HEK293 (cell line): ENCODE measurements around the gene CCNT1.

Experiments
- CTCF ChIA-PET: fragments of 350-600 bp; formaldehyde crosslinking; extraction: SDS; loops from one replicate; lab custom pipeline; 2021; ENCODE audit warnings: antibody characterized with exemption; lab: Yijun Ruan, JAX
- POLR2A ChIA-PET: fragments of 300-600 bp; formaldehyde crosslinking; extraction: SDS; loops from one replicate; lab custom pipeline; 2020; ENCODE audit warnings: antibody characterized with exemption, inconsistent platforms; lab: Yijun Ruan, JAX
- H3K27ac ChIP-seq: fragments of 200-500 bp; sonication (Bioruptor generic); 2 replicates; pipeline ENCODE4 v1.5.1; 2014; ENCODE audit warnings: low read depth, low read length, control low read depth, inconsistent platforms; ENCODE audit errors: extremely low read depth
- H3K36me3 ChIP-seq, 2 experiments: fragments of 200-500 bp in 1 of 2; sonication (Bioruptor generic) in 1 of 2; 1 replicate in 1 of 2; 2 replicates in 1 of 2; pipeline ENCODE4 v1.5.1; 2014 to 2017; ENCODE audit warnings: inconsistent platforms in 2 of 2, low read length in 2 of 2; ENCODE audit not compliant: control insufficient read depth in 2 of 2, insufficient read depth in 1 of 2
- H3K4me1 ChIP-seq: fragments of 200-500 bp; sonication (Bioruptor generic); 2 replicates; pipeline ENCODE4 v1.5.1; 2014; ENCODE audit warnings: mild to moderate bottlenecking, low read length, inconsistent platforms; ENCODE audit not compliant: control insufficient read depth, insufficient read depth
- H3K4me3 ChIP-seq: 2 replicates; pipeline ENCODE4 v1.5.1; 2011; ENCODE audit warnings: low read depth, mild to moderate bottlenecking, control low read depth, low read length, moderate library complexity
- H3K9me3 ChIP-seq: fragments of 200-500 bp; sonication (Bioruptor generic); 2 replicates; pipeline ENCODE4 v1.5.1; 2014; ENCODE audit warnings: low read depth, low read length, inconsistent platforms; ENCODE audit not compliant: control insufficient read depth, insufficient read depth
- GLIS1 ChIP-seq: fragments of 450-650 bp; formaldehyde crosslinking; IDR thresholded peaks from 2 replicates; pipeline ENCODE4 v1.5.1; 2016; ENCODE audit warnings: missing biosample characterization, missing genetic modification characterization
- GLIS2 ChIP-seq: fragments of 450-650 bp; formaldehyde crosslinking; IDR thresholded peaks from 2 replicates; pipeline ENCODE4 v1.5.1; 2016; ENCODE audit warnings: missing biosample characterization, missing genetic modification characterization
- KLF16 ChIP-seq: fragments of 450-650 bp; formaldehyde crosslinking; IDR thresholded peaks from 2 replicates; pipeline ENCODE4 v1.5.1; 2017; ENCODE audit warnings: missing biosample characterization, missing genetic modification characterization
- KLF7 ChIP-seq: fragments of 450-650 bp; formaldehyde crosslinking; IDR thresholded peaks from 2 replicates; pipeline ENCODE4 v1.5.1; 2016; ENCODE audit warnings: missing biosample characterization, missing genetic modification characterization, borderline replicate concordance
- OVOL3 ChIP-seq: fragments of 450-650 bp; formaldehyde crosslinking; IDR thresholded peaks from 2 replicates; pipeline ENCODE4 v1.5.1; 2016; ENCODE audit warnings: missing biosample characterization, missing genetic modification characterization
- PRDM10 ChIP-seq: fragments of 450-650 bp; formaldehyde crosslinking; IDR thresholded peaks from 2 replicates; pipeline ENCODE4 v1.5.1; 2016; ENCODE audit warnings: missing biosample characterization, missing genetic modification characterization
- REPIN1 ChIP-seq: fragments of 450-650 bp; formaldehyde crosslinking; IDR thresholded peaks from 2 replicates; pipeline ENCODE4 v1.5.1; 2017; ENCODE audit warnings: missing biosample characterization, missing genetic modification characterization, low read depth
- REST ChIP-seq: fragments of 450-650 bp; formaldehyde crosslinking; IDR thresholded peaks from 2 replicates; pipeline ENCODE4 v1.5.1; 2016; ENCODE audit warnings: missing biosample characterization, missing genetic modification characterization
- SCRT1 ChIP-seq: fragments of 450-650 bp; formaldehyde crosslinking; IDR thresholded peaks from 2 replicates; pipeline ENCODE4 v1.5.1; 2016; ENCODE audit warnings: missing biosample characterization, missing genetic modification characterization, borderline replicate concordance
- YY2 ChIP-seq: fragments of 450-650 bp; formaldehyde crosslinking; IDR thresholded peaks from 2 replicates; pipeline ENCODE4 v1.5.1; 2016; ENCODE audit warnings: missing biosample characterization, missing genetic modification characterization
- ZBTB17 ChIP-seq: fragments of 450-650 bp; formaldehyde crosslinking; IDR thresholded peaks from 2 replicates; pipeline ENCODE4 v1.5.1; 2016; ENCODE audit warnings: missing biosample characterization, missing genetic modification characterization
- ZEB2 ChIP-seq: fragments of 450-650 bp; formaldehyde crosslinking; IDR thresholded peaks from 2 replicates; pipeline ENCODE4 v1.5.1; 2016; ENCODE audit warnings: missing biosample characterization, missing genetic modification characterization
- ZIC2 ChIP-seq: fragments of 450-650 bp; formaldehyde crosslinking; IDR thresholded peaks from 2 replicates; pipeline ENCODE4 v1.5.1; 2016; ENCODE audit warnings: missing biosample characterization, missing genetic modification characterization
- ZNF324 ChIP-seq: fragments of 450-650 bp; formaldehyde crosslinking; IDR thresholded peaks from 2 replicates; pipeline ENCODE4 v1.5.1; 2016; ENCODE audit warnings: missing biosample characterization, missing genetic modification characterization
- ZNF335 ChIP-seq: fragments of 450-650 bp; formaldehyde crosslinking; conservative IDR thresholded peaks from 2 replicates; pipeline ENCODE4 v1.5.1; 2016; ENCODE audit warnings: missing biosample characterization, missing genetic modification characterization
- ZNF426 ChIP-seq: fragments of 450-650 bp; formaldehyde crosslinking; IDR thresholded peaks from 2 replicates; pipeline ENCODE4 v1.5.1; 2017; ENCODE audit warnings: missing biosample characterization, missing genetic modification characterization, mild to moderate bottlenecking, inconsistent platforms, moderate library complexity
- ZNF510 ChIP-seq: fragments of 450-650 bp; formaldehyde crosslinking; IDR thresholded peaks from 2 replicates; pipeline ENCODE4 v1.5.1; 2018; ENCODE audit warnings: mild to moderate bottlenecking, missing genetic modification characterization, missing biosample characterization; ENCODE audit not compliant: insufficient replicate concordance
- ZNF610 ChIP-seq: fragments of 450-650 bp; formaldehyde crosslinking; IDR thresholded peaks from 2 replicates; pipeline ENCODE4 v1.5.1; 2016; ENCODE audit warnings: missing biosample characterization, missing genetic modification characterization, borderline replicate concordance
- ZNF692 ChIP-seq: fragments of 450-650 bp; formaldehyde crosslinking; IDR thresholded peaks from 2 replicates; pipeline ENCODE4 v1.5.1; 2016; ENCODE audit warnings: missing biosample characterization, missing genetic modification characterization
- ZNF76 ChIP-seq: fragments of 450-650 bp; formaldehyde crosslinking; IDR thresholded peaks from 2 replicates; pipeline ENCODE4; 2016; ENCODE audit warnings: low read depth, missing biosample characterization, missing genetic modification characterization, borderline replicate concordance
- ZNF776 ChIP-seq: fragments of 450-650 bp; formaldehyde crosslinking; IDR thresholded peaks from 2 replicates; pipeline ENCODE4 v1.5.0; 2017; ENCODE audit warnings: missing biosample characterization, missing genetic modification characterization, borderline replicate concordance
- ZNF792 ChIP-seq: fragments of 450-650 bp; formaldehyde crosslinking; IDR thresholded peaks from 2 replicates; pipeline ENCODE4 v1.5.1; 2016; ENCODE audit warnings: missing biosample characterization, missing genetic modification characterization
- ZSCAN30 ChIP-seq: fragments of 450-650 bp; IDR thresholded peaks from 2 replicates; pipeline ENCODE4 v1.5.1; 2018; ENCODE audit warnings: missing biosample characterization, mild to moderate bottlenecking, missing genetic modification characterization, moderate library complexity
- ZSCAN4 ChIP-seq: fragments of 450-650 bp; formaldehyde crosslinking; IDR thresholded peaks from 2 replicates; pipeline ENCODE4 v1.5.1; 2017; ENCODE audit warnings: missing biosample characterization, missing genetic modification characterization
- ZSCAN5A ChIP-seq: fragments of 450-650 bp; formaldehyde crosslinking; IDR thresholded peaks from 2 replicates; pipeline ENCODE4 v1.5.1; 2016; ENCODE audit warnings: missing biosample characterization, missing genetic modification characterization

Gene CCNT1

GRCh38 chr12:48681710-48682532, 34.6 kb downstream of the CCNT1 start, which contains the start of gene KANSL2:
KANSL2 (minus strand) TSS chr12:48682238; CDS start chr12:48681632, 606 bp downstream.
- Histone ChIP-seq H3K27ac (peak within 1 kb of the TSS; percentile 70), H3K9me3 (no peaks in the 10 kb centered on the region), H3K4me3 (peak within 1 kb of the TSS; percentile 94), H3K36me3 (peaks cover 33 to 38% of the 10 kb centered on the region in 2 experiments), H3K4me1 (no peaks in the 10 kb centered on the region; the same call in none of the 2 replicates)
- ChIA-PET CTCF (interaction anchor here (0.9 kb wide), 1 partner anchor 113 kb away, joined by 3 read pairs; no protein-coding TSS in a partner anchor), POLR2A (interaction anchor here (0.7 to 1.5 kb wide), 22 partner anchors 9 to 946 kb away, joined by 3 to 18 read pairs (median 4); partner anchors contain the start of genes ADCY6, DDX23 and TUBA1B)
- peak; percentile 85; the same call in 1 of the 2 replicates for TF ChIP-seq ZNF324 (tag by site-specific recombination)
- TF ChIP-seq ZNF792 (tag by site-specific recombination) = peak; percentile 70; the same call in 1 of the 2 replicates
- peak; percentile 69; the same call in 1 of the 2 replicates for TF ChIP-seq OVOL3 (tag by site-specific recombination)
- peak; percentile 76; the same call in 1 of the 2 replicates for TF ChIP-seq REPIN1 (tag by site-specific recombination)
- peak; percentile 91 for TF ChIP-seq ZBTB17
- no peak for TF ChIP-seq ZNF776 (tag by site-specific recombination)
- TF ChIP-seq KLF16 = peak; percentile 86
- peak; percentile 75 for TF ChIP-seq ZIC2
- TF ChIP-seq ZNF335 (tag by site-specific recombination) = peak; percentile 99
- peak; percentile 92; the same call in 1 of the 2 replicates for TF ChIP-seq ZSCAN30 (tag by site-specific recombination)
- TF ChIP-seq SCRT1 = peak; percentile 97
- no peak for TF ChIP-seq ZNF426 (tag by site-specific recombination)
- TF ChIP-seq ZNF692 (tag by site-specific recombination) = peak; percentile 77
- no peak for TF ChIP-seq ZNF510 (tag by site-specific recombination)
- TF ChIP-seq GLIS2 (tag by site-specific recombination) = peak; percentile 66
- 0 out of 2 replicates have a peak, but pooled peaks have one; percentile 15 for TF ChIP-seq REST (tag by site-specific recombination)
- peak; percentile 60 for TF ChIP-seq PRDM10 (tag by site-specific recombination)
- peak; percentile 98; the same call in 1 of the 2 replicates for TF ChIP-seq ZSCAN5A (tag by site-specific recombination)
- TF ChIP-seq KLF7 = no peak; the same call in 1 of the 2 replicates
- TF ChIP-seq ZEB2 (tag by site-specific recombination) = peak; percentile 69
- TF ChIP-seq ZNF610 (tag by site-specific recombination) = peak; percentile 94
- TF ChIP-seq YY2 (tag by site-specific recombination) = peak; percentile 88
- TF ChIP-seq GLIS1 (tag by site-specific recombination) = peak; percentile 11; the same call in 1 of the 2 replicates
- peak; percentile 91 for TF ChIP-seq ZNF76 (tag by site-specific recombination)
- TF ChIP-seq ZSCAN4 (tag by site-specific recombination) = peak; percentile 44; the same call in 1 of the 2 replicates
